ENCODE measurements around the gene LCN2. TPM values are rescaled to one million over a fixed set of nuclear protein-coding genes. Genes with fewer than 3 reads are reported as not detected.

Gene LCN2
- total and polyA plus RNA-seq, 12 donors, result 0.34 to 2.7 (median 0.62) TPM; not detected in 5

GRCh38 chr9:128142061-128142460, 7.2 kb upstream of the LCN2 start:
- H3K9me3 ChIP-seq, result no peaks in the 10 kb centered on the region
- TF ChIP-seq CTCF (IDR thresholded peaks at IDR 0.05), result no peak
- H3K27ac ChIP-seq, result peak overlapping the region in 2 of 10 donors; percentile 40 to 68
- ATAC-seq, result peak in 7 of 8 donors; percentile 42 to 78 (median 51)
- no peak overlapping the region for H3K4me3 ChIP-seq
- WGBS, 2 donors, result 58 to 63% methylated on average over 4 of the region's 4 CpGs
- intact Hi-C loops (cut with DNase I), result no loop called here
- no peaks in the 10 kb centered on the region for H3K27me3 ChIP-seq
- peaks cover 0 to 23% (median 14%) of the 10 kb centered on the region in 9 donors for H3K4me1 ChIP-seq
- H3K36me3 ChIP-seq, result no peaks in the 10 kb centered on the region
- DNase-seq, result peak in 1 of 2 donors; percentile 14

GRCh38 chr9:128142596-128142995, 6.7 kb upstream of the LCN2 start:
- Histone ChIP-seq H3K4me1 (peaks cover 0 to 23% (median 14%) of the 10 kb centered on the region in 9 donors), H3K27ac (peak overlapping the region in 1 of 10 donors; percentile 68), H3K9me3 (no peaks in the 10 kb centered on the region), H3K27me3 (no peaks in the 10 kb centered on the region), H3K4me3 (no peak overlapping the region), H3K36me3 (no peaks in the 10 kb centered on the region)
- intact Hi-C loops (cut with DNase I), result no loop called here
- ATAC-seq (peak in 1 of 8 donors; percentile 13), DNase-seq (peak in 1 of 2 donors; percentile 5)
- 97 to 100% methylated on average over 2 of the region's 2 CpGs for WGBS, 2 donors
- no peak for TF ChIP-seq CTCF (IDR thresholded peaks at IDR 0.05)

- DNase-seq, result peak in 1 of 2 donors; percentile 9
Observed at GRCh38 chr9:128143525-128144238, 5.6 kb upstream of the LCN2 start.

More at GRCh38 chr9:128143525-128144238, 5.6 kb upstream of the LCN2 start:
- ATAC-seq, result peak in 6 of 8 donors; percentile 30 to 54 (median 47)
- WGBS, 2 donors, result 63 to 70% methylated on average over 8 of the region's 8 CpGs
- Histone ChIP-seq H3K27me3 (no peaks in the 10 kb centered on the region), H3K27ac (peak overlapping the region in 9 of 10 donors; percentile 4 to 68 (median 42)), H3K9me3 (no peaks in the 10 kb centered on the region), H3K4me1 (peaks cover under 1 to 27% (median 17%) of the 10 kb centered on the region in 9 donors), H3K4me3 (no peak overlapping the region), H3K36me3 (no peaks in the 10 kb centered on the region)
- TF ChIP-seq CTCF (IDR thresholded peaks at IDR 0.05), result no peak
- intact Hi-C loops (cut with DNase I), result no loop called here

Measured in heart right ventricle (tissue), 16 donors.